Gastroesophageal sphincter (tissue), 4 donors: Measurements from ENCODE around the gene BAMBI. TPM values are rescaled to one million over a fixed set of nuclear protein-coding genes. Genes with fewer than 3 reads are reported as not detected.
A peak's percentile ranks its signal among the peaks of the same experiment; 100 is the strongest.

Source experiments
- ATAC-seq: fragments of 150-250 bp; one replicate; pipeline ENCODE4 v1.9.1; 2016; ENCODE audit warnings: mild to moderate bottlenecking, moderate library complexity
- H3K27ac ChIP-seq, 4 donors: fragments of 200-600 bp; sonication (generic) in 3 of 4; 1 replicate in 3 of 4; 2 replicates in 1 of 4; pipeline ENCODE4 v1.5.1; 2016 to 2019
- H3K27me3 ChIP-seq: fragments of 200-600 bp; sonication (generic); one replicate; pipeline ENCODE4 v1.5.1; 2019
- H3K36me3 ChIP-seq, 2 donors: fragments of 200-600 bp; sonication (generic); one replicate each; pipeline ENCODE4 v1.5.1; 2019; ENCODE audit warnings: control low read depth in 1 of 2
- H3K4me1 ChIP-seq, 3 donors: fragments of 200-600 bp; sonication (generic); 1 replicate in 2 of 3; 2 replicates in 1 of 3; pipeline ENCODE4 v1.5.1; 2016 to 2019; ENCODE audit warnings: control low read depth in 2 of 3
- H3K4me3 ChIP-seq, 2 donors: fragments of 200-600 bp; sonication (generic); one replicate each; pipeline ENCODE4 v1.5.1; 2019; ENCODE audit warnings: mild to moderate bottlenecking in 1 of 2, moderate library complexity in 1 of 2
- H3K9me3 ChIP-seq, 3 donors: fragments of 200-600 bp; sonication (generic); one replicate each; pipeline ENCODE4 v1.5.1; 2017 to 2019; ENCODE audit warnings: control low read depth in 2 of 3
- EP300 ChIP-seq: sonication (generic); formaldehyde crosslinking; IDR thresholded peaks from one replicate; pipeline ENCODE4 v1.6.1; 2017; ENCODE audit warnings: antibody characterized with exemption, mild to moderate bottlenecking
- POLR2A ChIP-seq, 2 donors: fragments of 450-650 bp; IDR thresholded peaks; one replicate each; pipeline ENCODE4 v1.6.1; 2017; ENCODE audit warnings: antibody characterized with exemption in 2 of 2, mild to moderate bottlenecking in 2 of 2, moderate library complexity in 1 of 2
- POLR2AphosphoS5 ChIP-seq: sonication (generic); formaldehyde crosslinking; IDR thresholded peaks from one replicate; pipeline ENCODE4 v1.6.1; 2017; ENCODE audit warnings: antibody characterized with exemption
- WGBS, 2 donors: methylation state at CpG; one replicate each; pipeline ENCODE4 v1.1.5; 2018; ENCODE audit warnings: low coverage in 1 of 2; 5-methylcytosine and 5-hydroxymethylcytosine counted together
- total RNA-seq, 4 donors: library from RNA; depleted of rRNA; stranded (reverse); fragments of >200 nt; gene quantifications; one replicate each; pipeline ENCODE4 v1.1.0, GENCODE V29; 2016
- TF ChIP-seq, protein P1 (sequence below), 4 experiments: fragments of 200-600 bp in 2 of 4; fragments of 450-650 bp in 2 of 4; sonication (generic) in 1 of 4; IDR thresholded peaks; one replicate each; pipeline ENCODE4 v1.5.1; 2017 to 2019; ENCODE audit warnings: antibody characterized with exemption in 4 of 4, mild to moderate bottlenecking in 2 of 4, moderate library complexity in 2 of 4

BAMBI gene
- total RNA-seq, 4 donors from 2014 or later, result 5.6 to 6.0 (median 5.8) TPM

DNA sequence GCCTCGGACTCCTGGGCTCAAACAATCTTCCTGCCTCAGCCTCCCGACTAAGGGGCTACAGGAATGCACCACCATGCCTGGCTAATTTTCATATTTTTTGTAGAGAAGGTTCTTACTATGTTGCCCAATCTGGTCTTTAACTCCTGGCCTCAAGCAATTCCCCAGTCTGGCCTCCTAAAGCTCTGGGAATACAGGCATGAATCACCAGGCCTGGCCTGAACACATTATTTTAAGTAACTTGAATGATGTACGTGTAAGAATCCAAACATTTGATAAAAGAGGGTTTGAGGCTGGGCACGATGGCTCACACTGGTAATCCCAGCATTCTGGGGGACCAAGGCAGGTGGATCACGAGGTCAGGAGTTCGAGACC lies 13.0 kb upstream of the BAMBI start:
- no peak overlapping the region for H3K4me3 ChIP-seq
- H3K27ac ChIP-seq, result peak overlapping the region in 1 of 4 donors; percentile 11
- H3K36me3 ChIP-seq, result no peaks in the 10 kb centered on the region
- peaks cover 0 to 21% (median 11%) of the 10 kb centered on the region in 3 donors for H3K4me1 ChIP-seq
- H3K27me3 ChIP-seq, result peaks cover 43% of the 10 kb centered on the region
- ATAC-seq, result peak; percentile 42
- TF ChIP-seq POLR2AphosphoS5, result no peak
- TF ChIP-seq, protein P1, sequence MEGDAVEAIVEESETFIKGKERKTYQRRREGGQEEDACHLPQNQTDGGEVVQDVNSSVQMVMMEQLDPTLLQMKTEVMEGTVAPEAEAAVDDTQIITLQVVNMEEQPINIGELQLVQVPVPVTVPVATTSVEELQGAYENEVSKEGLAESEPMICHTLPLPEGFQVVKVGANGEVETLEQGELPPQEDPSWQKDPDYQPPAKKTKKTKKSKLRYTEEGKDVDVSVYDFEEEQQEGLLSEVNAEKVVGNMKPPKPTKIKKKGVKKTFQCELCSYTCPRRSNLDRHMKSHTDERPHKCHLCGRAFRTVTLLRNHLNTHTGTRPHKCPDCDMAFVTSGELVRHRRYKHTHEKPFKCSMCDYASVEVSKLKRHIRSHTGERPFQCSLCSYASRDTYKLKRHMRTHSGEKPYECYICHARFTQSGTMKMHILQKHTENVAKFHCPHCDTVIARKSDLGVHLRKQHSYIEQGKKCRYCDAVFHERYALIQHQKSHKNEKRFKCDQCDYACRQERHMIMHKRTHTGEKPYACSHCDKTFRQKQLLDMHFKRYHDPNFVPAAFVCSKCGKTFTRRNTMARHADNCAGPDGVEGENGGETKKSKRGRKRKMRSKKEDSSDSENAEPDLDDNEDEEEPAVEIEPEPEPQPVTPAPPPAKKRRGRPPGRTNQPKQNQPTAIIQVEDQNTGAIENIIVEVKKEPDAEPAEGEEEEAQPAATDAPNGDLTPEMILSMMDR (IDR thresholded peaks at IDR 0.05), result no peak
- no peak for TF ChIP-seq EP300
- no peaks in the 10 kb centered on the region for H3K9me3 ChIP-seq
- 47 to 57% methylated on average over 2 to 6 of the region's 6 CpGs for WGBS, 2 donors

DNA sequence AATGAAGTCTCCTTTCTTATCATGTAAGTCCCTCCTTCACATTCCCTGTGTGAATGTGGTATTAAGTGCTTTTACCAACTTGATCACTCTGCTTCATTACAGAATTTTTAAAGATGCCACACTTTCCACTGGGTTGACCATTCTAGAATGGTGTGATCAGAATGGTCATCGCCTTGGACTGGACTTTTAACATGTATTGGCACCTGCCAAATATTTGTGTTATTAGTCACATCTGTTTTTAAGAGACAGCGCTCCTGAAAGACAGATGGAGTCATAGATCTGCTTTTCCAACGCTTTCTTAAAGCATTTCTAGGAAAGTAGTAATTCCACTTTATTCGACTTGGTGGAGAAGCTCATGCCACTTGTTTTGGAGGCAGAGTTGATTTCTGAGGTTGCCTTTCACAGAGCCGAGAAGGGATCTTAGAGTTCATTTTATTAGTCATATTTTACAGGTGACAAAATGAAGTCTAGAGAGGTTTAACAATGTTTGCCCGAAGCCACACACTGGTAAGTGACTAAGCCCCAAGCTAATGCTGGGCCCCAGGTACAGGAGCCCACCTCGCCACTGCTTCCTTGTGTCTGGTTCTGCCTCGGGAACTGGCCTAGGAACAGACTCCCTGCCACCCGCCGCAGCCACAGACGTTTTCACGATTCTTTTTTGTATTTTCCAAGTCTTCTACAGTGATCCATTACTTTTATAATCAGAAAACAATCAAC lies 10.4 kb upstream of the BAMBI start:
- ATAC-seq, result no peak
- Histone ChIP-seq H3K27ac (no peak overlapping the region), H3K36me3 (no peaks in the 10 kb centered on the region), H3K4me1 (peaks cover 0 to 21% (median 11%) of the 10 kb centered on the region in 3 donors), H3K27me3 (peaks cover 68% of the 10 kb centered on the region), H3K9me3 (no peaks in the 10 kb centered on the region), H3K4me3 (no peak overlapping the region)
- WGBS, 2 donors, result 85 to 91% methylated on average over 4 to 11 of the region's 12 CpGs
- TF ChIP-seq EP300 (no peak), POLR2AphosphoS5 (no peak), POLR2A (IDR thresholded peaks at IDR 0.05) (no peak)
- TF ChIP-seq, protein P1 (IDR thresholded peaks at IDR 0.05), result no peak

DNA sequence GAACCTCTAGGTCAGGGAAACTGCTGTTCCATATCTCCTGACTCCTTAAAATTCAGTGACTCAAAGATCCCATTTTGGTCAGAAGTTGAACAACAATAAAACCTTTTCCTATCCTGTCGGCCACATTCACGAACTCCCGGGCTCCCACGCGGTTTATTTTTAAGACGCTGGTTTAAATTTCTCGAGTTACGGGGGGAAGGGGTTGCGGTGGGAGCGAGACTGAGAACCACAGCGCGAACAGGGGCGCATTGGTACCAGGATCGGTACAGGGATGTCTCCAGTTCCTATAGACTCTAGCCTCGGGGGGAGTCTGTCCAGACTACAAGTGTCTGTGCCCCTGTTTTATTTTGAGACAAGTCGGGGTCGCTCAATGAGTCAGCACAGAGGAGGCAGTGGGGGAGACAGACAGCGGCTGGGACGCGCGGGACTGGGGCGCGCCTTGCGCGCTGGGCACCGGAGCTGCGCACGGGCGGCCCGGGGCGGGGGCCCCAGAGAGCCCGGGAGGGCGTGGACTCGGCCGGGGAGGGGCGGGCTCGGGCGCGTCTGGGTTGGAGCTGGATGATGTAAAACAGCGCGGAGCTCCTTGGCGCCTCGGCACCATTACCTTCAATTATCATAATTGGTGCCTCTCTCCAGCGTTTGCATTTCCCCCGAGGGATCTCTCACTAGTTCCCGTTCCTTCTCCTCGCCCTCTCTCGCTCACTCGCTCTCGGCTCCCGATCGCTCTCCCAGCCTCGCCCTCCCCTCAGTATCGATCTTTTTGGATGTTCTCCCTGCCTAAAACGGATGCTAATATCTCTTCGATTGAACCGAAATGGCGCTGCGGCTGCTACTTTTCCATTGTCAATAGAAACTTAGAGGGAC lies 8.7 kb upstream of the BAMBI start:
- peak; percentile 88 for ATAC-seq
- WGBS, 2 donors, result 1% methylated on average over 23 to 46 of the region's 59 CpGs
- H3K9me3 ChIP-seq, result no peaks in the 10 kb centered on the region
- H3K27me3 ChIP-seq, result peaks cover 77% of the 10 kb centered on the region
- peak overlapping the region in 1 of 2 donors; percentile 39 for H3K4me3 ChIP-seq
- TF ChIP-seq, protein P1 (IDR thresholded peaks at IDR 0.05), result no peak
- TF ChIP-seq POLR2A (IDR thresholded peaks at IDR 0.05) (no peak), EP300 (no peak), POLR2AphosphoS5 (no peak)
- no peaks in the 10 kb centered on the region for H3K36me3 ChIP-seq
- peaks cover 0 to 19% (median 11%) of the 10 kb centered on the region in 3 donors for H3K4me1 ChIP-seq
- no peak overlapping the region for H3K27ac ChIP-seq

DNA sequence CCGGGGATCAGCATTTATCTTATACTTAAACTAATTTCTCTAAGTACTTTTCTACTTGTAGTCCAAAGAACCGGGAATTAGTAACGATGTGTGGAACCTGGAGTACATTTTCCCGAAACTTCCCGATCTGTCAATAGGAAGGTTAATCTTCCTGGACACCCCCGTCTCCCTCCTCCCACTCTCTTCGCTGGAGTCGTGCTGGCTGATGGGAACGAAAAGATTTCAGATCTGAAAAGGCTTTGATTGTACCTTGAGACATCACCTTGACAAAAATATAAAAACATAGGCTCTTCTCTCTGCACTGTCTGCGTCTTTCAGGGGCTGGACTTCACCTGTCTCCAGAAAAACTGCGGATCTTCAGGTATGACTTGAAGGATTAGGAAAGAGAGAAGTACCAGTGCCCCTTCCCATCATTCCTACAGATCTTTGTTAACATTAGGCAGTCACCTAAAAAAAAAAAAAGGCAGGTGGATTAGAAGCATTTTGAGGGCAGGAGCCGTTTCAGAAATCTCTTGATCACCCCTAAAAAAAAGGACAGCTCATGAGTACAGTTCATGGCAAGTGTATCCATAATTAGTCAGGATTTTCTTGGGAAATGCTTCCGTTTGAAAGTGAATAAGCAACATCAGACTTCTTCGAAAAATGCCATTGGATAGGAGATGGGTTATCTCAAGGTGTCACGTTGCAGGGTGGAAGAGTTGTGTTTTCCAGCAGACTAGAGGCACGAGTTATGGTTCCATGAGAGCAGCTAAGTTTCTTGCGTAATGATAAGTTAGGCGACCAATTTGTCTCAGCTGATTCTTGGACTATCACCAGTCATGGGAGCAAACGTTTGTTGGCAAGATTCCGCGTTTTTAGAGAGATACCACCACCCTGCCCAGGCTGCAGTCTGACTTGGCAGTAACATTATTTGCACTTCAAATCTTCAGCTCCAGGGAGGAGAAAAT lies 7.8 kb upstream of the BAMBI start:
- Histone ChIP-seq H3K9me3 (no peaks in the 10 kb centered on the region), H3K27ac (no peak overlapping the region), H3K4me1 (peaks cover 0 to 13% (median 11%) of the 10 kb centered on the region in 3 donors)

More for the DNA sequence above, 7.8 kb upstream of the BAMBI start:
- no peak for ATAC-seq
- no peaks in the 10 kb centered on the region for H3K36me3 ChIP-seq
- peaks cover 77% of the 10 kb centered on the region for H3K27me3 ChIP-seq
- TF ChIP-seq POLR2AphosphoS5, result no peak
- TF ChIP-seq, protein P1 (IDR thresholded peaks at IDR 0.05), result no peak
- no peak for TF ChIP-seq EP300
- TF ChIP-seq POLR2A (IDR thresholded peaks at IDR 0.05), result no peak
- WGBS, 2 donors, result 29 to 48% methylated on average over 18 to 21 of the region's 21 CpGs
- H3K4me3 ChIP-seq, result peak overlapping the region in 1 of 2 donors; percentile 39
